ENCODE data around the gene RNF11.

DNA sequence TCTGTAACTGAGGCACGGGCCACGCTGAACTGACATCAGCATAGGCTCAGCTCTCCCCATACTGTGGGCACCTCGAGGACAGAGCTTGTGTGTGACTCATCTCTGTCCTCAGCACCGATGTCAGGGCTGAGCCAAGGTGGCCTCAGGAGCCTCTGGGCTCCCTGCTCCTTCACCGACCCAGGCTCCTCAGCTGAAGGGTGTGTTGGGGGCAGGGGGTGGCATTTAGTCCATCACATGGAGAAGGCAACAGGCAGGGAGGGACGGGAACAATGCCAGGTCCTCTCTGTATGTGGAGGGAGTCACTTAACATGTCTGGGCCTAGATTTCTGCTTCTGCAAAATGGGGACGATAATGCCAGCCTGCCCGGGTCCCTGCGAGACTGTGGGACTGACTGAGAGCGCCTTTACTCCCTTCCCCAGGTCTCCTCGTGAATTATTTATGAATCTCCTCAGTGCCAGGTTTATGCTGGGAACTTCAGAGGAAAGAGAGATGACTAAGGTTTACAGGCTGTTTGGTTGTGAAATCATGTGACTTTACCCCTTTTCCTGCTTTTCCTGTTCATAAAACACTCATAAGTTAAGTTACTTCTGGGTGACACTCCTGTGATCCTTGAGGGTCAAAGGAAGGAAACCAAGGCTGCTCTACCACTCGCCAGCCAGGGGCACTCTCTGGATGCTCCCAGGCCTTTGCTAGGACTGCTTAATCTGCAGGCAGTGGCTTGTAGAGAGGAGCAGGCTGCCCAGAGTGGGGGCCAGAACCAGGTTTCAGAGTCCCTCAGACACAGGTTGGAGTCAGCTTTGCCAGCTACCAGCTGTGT, 78.1 kb downstream of the RNF11 start:
- TF ChIP-seq, protein P1, sequence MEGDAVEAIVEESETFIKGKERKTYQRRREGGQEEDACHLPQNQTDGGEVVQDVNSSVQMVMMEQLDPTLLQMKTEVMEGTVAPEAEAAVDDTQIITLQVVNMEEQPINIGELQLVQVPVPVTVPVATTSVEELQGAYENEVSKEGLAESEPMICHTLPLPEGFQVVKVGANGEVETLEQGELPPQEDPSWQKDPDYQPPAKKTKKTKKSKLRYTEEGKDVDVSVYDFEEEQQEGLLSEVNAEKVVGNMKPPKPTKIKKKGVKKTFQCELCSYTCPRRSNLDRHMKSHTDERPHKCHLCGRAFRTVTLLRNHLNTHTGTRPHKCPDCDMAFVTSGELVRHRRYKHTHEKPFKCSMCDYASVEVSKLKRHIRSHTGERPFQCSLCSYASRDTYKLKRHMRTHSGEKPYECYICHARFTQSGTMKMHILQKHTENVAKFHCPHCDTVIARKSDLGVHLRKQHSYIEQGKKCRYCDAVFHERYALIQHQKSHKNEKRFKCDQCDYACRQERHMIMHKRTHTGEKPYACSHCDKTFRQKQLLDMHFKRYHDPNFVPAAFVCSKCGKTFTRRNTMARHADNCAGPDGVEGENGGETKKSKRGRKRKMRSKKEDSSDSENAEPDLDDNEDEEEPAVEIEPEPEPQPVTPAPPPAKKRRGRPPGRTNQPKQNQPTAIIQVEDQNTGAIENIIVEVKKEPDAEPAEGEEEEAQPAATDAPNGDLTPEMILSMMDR (IDR thresholded peaks at IDR 0.05) = no peak
- no peak for TF ChIP-seq POLR2A (IDR thresholded peaks at IDR 0.05)

Measured in heart left ventricle (tissue), 13 donors.